AG10803 (cell line): ENCODE data around the gene PRKD2.
A peak's percentile ranks its signal among the peaks of the same experiment; 100 is the strongest.

Experiments
- DNase-seq: peaks from one replicate; pipeline ENCODE4 v3.0.0; 2010; ENCODE audit warnings: low read depth
- H3K4me3 ChIP-seq: 2 replicates; pipeline ENCODE4 v1.5.1; 2011; ENCODE audit warnings: mild to moderate bottlenecking, low read length, control low read depth
- CTCF ChIP-seq: conservative IDR thresholded peaks from 2 replicates; pipeline ENCODE4 v1.5.1; 2011; ENCODE audit warnings: mild to moderate bottlenecking, low read length, control low read depth, inconsistent platforms

PRKD2 gene

DNA sequence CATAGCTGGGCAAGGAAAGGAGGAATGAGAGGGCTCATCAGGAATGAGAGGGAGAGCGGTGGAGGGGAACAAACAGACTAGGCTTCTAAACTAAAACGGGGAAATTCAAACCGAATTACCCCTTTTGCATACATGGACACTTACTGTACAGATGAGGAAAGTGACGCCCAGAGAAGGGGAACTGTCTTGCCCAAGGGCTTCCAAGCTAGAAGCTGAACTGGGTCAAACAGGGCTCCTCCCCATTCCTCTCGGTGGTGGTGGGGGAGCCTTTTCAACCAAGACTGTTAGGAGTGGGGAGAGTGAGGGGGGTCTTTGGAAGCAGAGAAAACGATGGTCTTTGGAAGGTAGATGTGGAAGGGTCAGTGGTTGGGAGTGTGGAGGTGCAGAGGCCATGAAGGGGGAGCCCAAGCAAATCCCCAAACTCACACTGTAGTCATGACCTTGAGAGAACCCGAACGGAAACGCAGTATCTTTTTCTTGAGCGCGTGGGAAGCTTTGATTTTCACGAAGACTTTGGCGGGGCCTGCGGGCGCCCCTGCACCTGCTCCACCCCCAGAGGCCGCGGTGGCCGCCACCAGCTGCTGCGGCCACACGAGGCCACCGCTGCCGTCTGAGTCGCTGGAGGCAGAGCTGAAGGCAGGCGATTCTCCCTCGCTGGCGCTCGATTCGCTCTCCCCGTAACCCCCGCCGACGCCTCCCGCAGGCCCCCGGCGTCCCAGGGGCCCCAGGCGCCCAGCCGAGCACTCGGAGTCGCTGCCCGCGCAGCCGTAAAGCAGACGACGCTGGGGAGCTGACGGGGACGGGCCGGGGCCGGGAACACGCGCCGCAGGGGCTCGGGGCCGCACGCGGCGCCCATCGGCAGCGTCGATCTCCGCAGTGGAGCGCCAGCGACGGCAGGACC is 68.6 kb downstream of the PRKD2 start:
- no peak for TF ChIP-seq CTCF
- H3K4me3 ChIP-seq: no peak overlapping the region
- DNase-seq: no peak

GRCh38 chr19:46646402-46646801 is 70.5 kb downstream of the PRKD2 start:
- H3K4me3 ChIP-seq: no peak overlapping the region
- no peak for DNase-seq
- TF ChIP-seq CTCF: no peak

GRCh38 chr19:46644720-46645119 is 72.2 kb downstream of the PRKD2 start:
- no peak for TF ChIP-seq CTCF
- no peak for DNase-seq
- H3K4me3 ChIP-seq: no peak overlapping the region

DNA sequence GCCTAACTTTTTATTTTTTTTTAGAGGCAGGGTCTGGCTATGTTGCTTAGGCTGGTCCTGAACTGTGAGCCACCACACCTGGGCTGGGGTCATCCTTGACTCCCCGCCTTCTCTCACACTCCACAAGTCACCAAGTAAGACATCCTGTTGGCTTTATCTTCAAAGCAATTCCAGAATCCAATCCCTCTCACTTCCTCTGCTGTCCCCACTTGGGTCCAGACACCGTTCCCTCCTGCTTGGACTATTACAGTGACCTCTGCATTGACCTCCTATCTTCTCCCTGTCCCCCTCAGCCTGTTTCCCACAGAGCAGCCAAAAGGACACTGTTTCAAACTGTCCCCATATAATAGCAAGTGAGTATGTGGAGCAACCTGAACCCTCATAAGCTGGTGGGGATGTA is 76.3 kb downstream of the PRKD2 start:
- DNase-seq: no peak
- H3K4me3 ChIP-seq: no peak overlapping the region
- no peak for TF ChIP-seq CTCF

- H3K4me3 ChIP-seq: peak overlapping the region; percentile 66
- DNase-seq: peak; percentile 87
- no peak for TF ChIP-seq CTCF
Measured at GRCh38 chr19:46639358-46640182, 77.3 kb downstream of the PRKD2 start.

DNA sequence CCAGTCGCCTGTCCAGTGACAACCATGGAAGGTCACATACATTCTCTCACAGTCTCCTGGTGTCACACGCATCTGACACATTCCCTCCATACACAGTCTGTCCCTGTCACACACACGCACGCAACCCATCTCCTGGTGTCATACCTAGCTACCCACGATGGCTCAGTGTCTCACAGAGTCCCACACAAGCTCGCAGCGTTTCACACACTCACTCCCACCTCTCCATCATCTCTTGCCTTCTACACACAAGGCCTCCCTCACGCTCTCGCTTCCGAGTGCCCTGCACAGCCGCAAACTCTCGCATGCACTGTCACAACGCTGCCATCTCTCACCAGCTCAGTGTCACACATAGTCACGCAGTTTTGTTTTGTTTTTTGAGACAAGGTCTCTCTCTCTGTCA is 79.7 kb downstream of the PRKD2 start:
- TF ChIP-seq CTCF: no peak
- DNase-seq: no peak
- H3K4me3 ChIP-seq: no peak overlapping the region
